OCI-LY7 (cell line): Measurements from ENCODE around the gene CCDC170.

Source experiments
- CTCF ChIP-seq: fragments of 200-600 bp; sonication (generic); conservative IDR thresholded peaks from 2 replicates; pipeline ENCODE4 v1.5.1; 2014; ENCODE audit warnings: mild to moderate bottlenecking, antibody characterized with exemption, low read length, moderate library complexity, mixed read lengths
- EZH2phosphoT487 ChIP-seq: fragments of 200-600 bp; sonication (generic); IDR thresholded peaks from 2 replicates; pipeline ENCODE4 v1.6.1; 2018; ENCODE audit warnings: low read depth, borderline replicate concordance, mild to moderate bottlenecking, mixed run types, antibody characterized with exemption, low read length, moderate library complexity, mixed read lengths

GRCh38 chr6:151514000-151514730 lies 20.3 kb downstream of the CCDC170 start:
- TF ChIP-seq CTCF (no peak), EZH2phosphoT487 (no peak)
